Measurements from ENCODE around the gene DHDDS.
"Not testable (repeated sequence)": the region's sequence is repeated elsewhere in the genome, so short reads cannot be mapped to it uniquely, and the experiment has no call there.

The DHDDS gene

GRCh38 chr1:26477446-26478152 is 45.5 kb downstream of the DHDDS start:
- DNase-seq = no peak

GRCh38 chr1:26478159-26478558 is 46.0 kb downstream of the DHDDS start:
- DNase-seq = no peak

- DNase-seq = no peak
Observed at GRCh38 chr1:26478988-26479387, 46.9 kb downstream of the DHDDS start.

- no peak for DNase-seq
Observed at GRCh38 chr1:26482921-26483320, 50.8 kb downstream of the DHDDS start.

- DNase-seq = no peak
Observed at GRCh38 chr1:26483980-26484379, 51.9 kb downstream of the DHDDS start.

GRCh38 chr1:26490155-26490554 is 58.0 kb downstream of the DHDDS start:
- no peak for DNase-seq

- DNase-seq = no peak
Observed at GRCh38 chr1:26493267-26493666, 61.1 kb downstream of the DHDDS start.

- no peak for DNase-seq
Observed at GRCh38 chr1:26493938-26494337, 61.8 kb downstream of the DHDDS start.

- DNase-seq = no peak
Observed at GRCh38 chr1:26496861-26497260, 64.7 kb downstream of the DHDDS start.

- no peak for DNase-seq
Observed at GRCh38 chr1:26498894-26499293, 66.8 kb downstream of the DHDDS start.

GRCh38 chr1:26500488-26501175 is 68.5 kb downstream of the DHDDS start:
- DNase-seq = peak; percentile 84

- DNase-seq = not testable (repeated sequence)
Observed at GRCh38 chr1:26510711-26511110, 78.6 kb downstream of the DHDDS start.

GRCh38 chr1:26515836-26516235 is 83.7 kb downstream of the DHDDS start:
- DNase-seq = not testable (repeated sequence)

GRCh38 chr1:26516987-26517765 is 85.1 kb downstream of the DHDDS start:
- DNase-seq = no peak

- no peak for DNase-seq
Observed at GRCh38 chr1:26517766-26518049, 85.6 kb downstream of the DHDDS start.

- no peak for DNase-seq
Observed at GRCh38 chr1:26518355-26518754, 86.2 kb downstream of the DHDDS start.

GRCh38 chr1:26520339-26520738 is 88.2 kb downstream of the DHDDS start:
- no peak for DNase-seq

Measured in activated gamma-delta T cell (primary cell).